Sigmoid colon (tissue), 4 donors: Measurements from ENCODE around the gene EEPD1.
A peak's percentile ranks its signal among the peaks of the same experiment; 100 is the strongest.

Experiments used
- EP300 ChIP-seq, 4 donors: sonication (generic); formaldehyde crosslinking; IDR thresholded peaks; one replicate each; pipeline ENCODE4 v1.6.1; 2017; ENCODE audit warnings: antibody characterized with exemption in 4 of 4
- POLR2A ChIP-seq, 2 donors: fragments of 450-650 bp; IDR thresholded peaks; one replicate each; pipeline ENCODE4 v1.6.1; 2016; ENCODE audit warnings: antibody characterized with exemption in 2 of 2, mild to moderate bottlenecking in 2 of 2, moderate library complexity in 2 of 2
- POLR2AphosphoS5 ChIP-seq, 4 donors: sonication (generic); formaldehyde crosslinking; IDR thresholded peaks; one replicate each; pipeline ENCODE4 v1.6.1; 2017; ENCODE audit warnings: antibody characterized with exemption in 4 of 4
- TF ChIP-seq, protein P1 (sequence below), 4 experiments: fragments of 450-650 bp in 3 of 4; fragments of 200-600 bp in 1 of 4; IDR thresholded peaks; one replicate each; pipeline ENCODE4 v1.5.1; 2016 to 2019; ENCODE audit warnings: antibody characterized with exemption in 4 of 4, mild to moderate bottlenecking in 3 of 4, moderate library complexity in 2 of 4

DNA sequence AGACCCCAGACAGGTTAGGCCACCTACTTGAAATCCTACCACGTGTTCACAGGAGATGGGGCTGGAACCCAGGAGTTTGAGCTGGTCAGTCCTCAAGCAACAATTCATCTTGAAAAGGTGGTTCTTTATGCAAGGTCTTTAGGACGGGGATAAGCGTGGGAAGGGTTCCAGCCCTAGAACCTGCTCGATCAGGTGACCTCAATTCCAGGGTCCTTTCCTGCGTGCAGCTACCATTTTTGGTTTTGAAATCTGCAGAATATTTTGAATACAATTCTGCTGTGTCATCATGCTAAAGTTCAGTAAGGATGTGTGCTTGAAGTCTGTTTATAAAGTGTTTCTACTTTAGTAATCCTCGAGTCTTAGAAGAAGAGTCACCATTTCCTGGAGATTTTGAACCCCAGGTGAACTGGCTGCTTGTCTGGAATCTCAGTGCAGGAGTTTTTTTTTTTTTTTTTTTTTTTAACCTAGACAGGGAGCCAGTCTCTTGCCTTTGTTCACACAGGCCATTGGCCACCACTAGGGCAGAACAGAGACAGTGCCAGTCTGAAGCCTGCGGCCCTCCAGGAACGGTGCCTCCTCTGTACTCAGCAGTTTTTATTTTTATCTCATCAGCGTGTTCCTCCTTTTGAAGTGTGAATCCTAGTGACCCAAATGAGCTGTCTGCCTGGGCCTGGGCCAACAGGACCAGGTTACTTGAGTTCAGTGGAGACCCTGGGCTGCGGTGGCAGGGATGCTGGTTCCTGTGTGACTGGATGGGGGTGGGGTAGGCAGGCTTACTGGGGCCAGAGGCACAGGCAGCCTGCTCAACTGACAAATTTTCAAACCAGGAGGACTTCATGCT, 54.6 kb downstream of the EEPD1 start:
- TF ChIP-seq, protein P1, sequence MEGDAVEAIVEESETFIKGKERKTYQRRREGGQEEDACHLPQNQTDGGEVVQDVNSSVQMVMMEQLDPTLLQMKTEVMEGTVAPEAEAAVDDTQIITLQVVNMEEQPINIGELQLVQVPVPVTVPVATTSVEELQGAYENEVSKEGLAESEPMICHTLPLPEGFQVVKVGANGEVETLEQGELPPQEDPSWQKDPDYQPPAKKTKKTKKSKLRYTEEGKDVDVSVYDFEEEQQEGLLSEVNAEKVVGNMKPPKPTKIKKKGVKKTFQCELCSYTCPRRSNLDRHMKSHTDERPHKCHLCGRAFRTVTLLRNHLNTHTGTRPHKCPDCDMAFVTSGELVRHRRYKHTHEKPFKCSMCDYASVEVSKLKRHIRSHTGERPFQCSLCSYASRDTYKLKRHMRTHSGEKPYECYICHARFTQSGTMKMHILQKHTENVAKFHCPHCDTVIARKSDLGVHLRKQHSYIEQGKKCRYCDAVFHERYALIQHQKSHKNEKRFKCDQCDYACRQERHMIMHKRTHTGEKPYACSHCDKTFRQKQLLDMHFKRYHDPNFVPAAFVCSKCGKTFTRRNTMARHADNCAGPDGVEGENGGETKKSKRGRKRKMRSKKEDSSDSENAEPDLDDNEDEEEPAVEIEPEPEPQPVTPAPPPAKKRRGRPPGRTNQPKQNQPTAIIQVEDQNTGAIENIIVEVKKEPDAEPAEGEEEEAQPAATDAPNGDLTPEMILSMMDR (IDR thresholded peaks at IDR 0.05) = peak in 1 of 4 experiments; percentile 11
- TF ChIP-seq POLR2A (IDR thresholded peaks at IDR 0.05) (no peak), POLR2AphosphoS5 (IDR thresholded peaks at IDR 0.05) (peak in 3 of 4 donors; percentile 10 to 42 (median 23)), EP300 (IDR thresholded peaks at IDR 0.05) (peak in 1 of 4 donors; percentile 51)
